Mesendoderm (in vitro differentiated cells): Measurements from ENCODE around the gene OR10Z1.
A peak's percentile ranks its signal among the peaks of the same experiment; 100 is the strongest.

Experiments
- DNase-seq: peaks from one replicate; pipeline ENCODE4 v3.0.0; 2013
- H2AK5ac ChIP-seq: 2 replicates; pipeline ENCODE4 v1.6.1; 2013; ENCODE audit warnings: low read length, inconsistent platforms
- H2BK120ac ChIP-seq: 2 replicates; pipeline ENCODE4 v1.6.1; 2013; ENCODE audit warnings: low read depth, mild to moderate bottlenecking, low read length, moderate library complexity, mixed read lengths
- H2BK15ac ChIP-seq: replicated peaks from 2 replicates; pipeline ENCODE4 v1.6.1; 2013; ENCODE audit warnings: low read depth, mild to moderate bottlenecking, moderate library complexity
- H2BK5ac ChIP-seq: 2 replicates; pipeline ENCODE4 v1.6.1; 2013; ENCODE audit warnings: low read length, inconsistent platforms
- H3K18ac ChIP-seq: 2 replicates; pipeline ENCODE4 v1.6.1; 2013; ENCODE audit warnings: mild to moderate bottlenecking, low read length, mixed read lengths
- H3K23ac ChIP-seq: one replicate; pipeline ENCODE4 v1.6.1; 2013; ENCODE audit warnings: low read length
- H3K27ac ChIP-seq: 2 replicates; pipeline ENCODE4 v1.5.1; 2013; ENCODE audit warnings: low read depth, mild to moderate bottlenecking, inconsistent platforms, low read length, moderate library complexity
- H3K27me3 ChIP-seq: 2 replicates; pipeline ENCODE4 v1.6.1; 2013; ENCODE audit warnings: low read length, control low read depth, mild to moderate bottlenecking, inconsistent platforms; ENCODE audit not compliant: insufficient read depth, poor library complexity
- H3K36me3 ChIP-seq: 2 replicates; pipeline ENCODE4 v1.6.1; 2013; ENCODE audit warnings: low read length, inconsistent platforms; ENCODE audit not compliant: control insufficient read depth, insufficient read depth
- H3K4ac ChIP-seq: one replicate; pipeline ENCODE4 v1.6.1; 2013; ENCODE audit warnings: low read depth, mild to moderate bottlenecking, low read length, moderate library complexity
- H3K4me1 ChIP-seq: 2 replicates; pipeline ENCODE4 v1.6.1; 2013; ENCODE audit warnings: low read depth, low read length, inconsistent platforms; ENCODE audit not compliant: control insufficient read depth
- H3K4me2 ChIP-seq: 2 replicates; pipeline ENCODE4 v1.6.1; 2013; ENCODE audit warnings: low read length
- H3K4me3 ChIP-seq: 2 replicates; pipeline ENCODE4 v1.5.1; 2013; ENCODE audit warnings: mild to moderate bottlenecking, low read length
- H3K56ac ChIP-seq: one replicate; pipeline ENCODE4 v1.6.1; 2013; ENCODE audit warnings: low read length
- H3K79me1 ChIP-seq: 2 replicates; pipeline ENCODE4 v1.6.1; 2013; ENCODE audit warnings: low read length, inconsistent platforms
- H3K79me2 ChIP-seq: 2 replicates; pipeline ENCODE4 v1.6.1; 2013; ENCODE audit warnings: mild to moderate bottlenecking, low read length; ENCODE audit not compliant: control insufficient read depth, insufficient read depth
- H3K9ac ChIP-seq: 2 replicates; pipeline ENCODE4 v1.6.1; 2013; ENCODE audit warnings: low read length, inconsistent platforms
- H4K5ac ChIP-seq: one replicate; pipeline ENCODE4 v1.6.1; 2013; ENCODE audit warnings: low read length
- H4K8ac ChIP-seq: one replicate; pipeline ENCODE4 v1.6.1; 2013; ENCODE audit warnings: low read depth, mild to moderate bottlenecking, control low read depth, low read length, moderate library complexity
- WGBS: extraction: QIAGEN DNeasy Blood & Tissue Kit; methylation state at CpG from one replicate; pipeline ENCODE4 v1.1.7; 2013; ENCODE audit warnings: low lambda C conversion rate, missing lambda C conversion rate; ENCODE audit not compliant: insufficient coverage; ENCODE audit errors: extremely low coverage; 5-methylcytosine and 5-hydroxymethylcytosine counted together

OR10Z1 gene

DNA sequence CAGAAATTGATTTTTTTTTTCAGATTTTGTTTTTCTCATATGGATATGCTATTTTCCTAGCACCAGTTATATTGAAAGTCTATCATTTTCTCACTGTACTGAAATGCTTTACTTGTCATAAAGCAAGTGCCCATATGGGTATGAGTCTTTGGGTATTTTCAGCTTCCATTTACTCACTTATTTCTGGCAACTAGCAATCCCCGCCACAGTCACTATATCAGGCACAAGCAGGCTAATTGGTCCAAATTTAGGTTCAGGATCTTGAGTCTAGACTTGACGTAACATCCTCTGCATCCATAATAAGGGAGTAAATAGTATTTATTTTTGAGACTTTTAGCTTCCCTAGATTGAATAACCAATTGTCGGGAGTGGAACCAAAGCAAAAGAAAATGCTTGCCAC lies 27.5 kb upstream of the OR10Z1 start:
- Histone ChIP-seq H4K5ac (no peak overlapping the region), H3K79me1 (no peaks in the 10 kb centered on the region), H3K4me3 (no peak overlapping the region), H3K79me2 (no peaks in the 10 kb centered on the region), H3K27me3 (no peaks in the 10 kb centered on the region), H3K4me2 (no peak overlapping the region), H2BK5ac (no peak overlapping the region), H3K56ac (no peak overlapping the region), H3K9ac (no peak overlapping the region), H3K18ac (no peak overlapping the region), H2BK120ac (no peak overlapping the region), H3K4me1 (no peaks in the 10 kb centered on the region), H3K36me3 (no peaks in the 10 kb centered on the region), H3K4ac (no peak overlapping the region), H4K8ac (no peak overlapping the region), H3K23ac (no peak overlapping the region), H3K27ac (no peak overlapping the region), H2AK5ac (no peak overlapping the region), H2BK15ac (no peak overlapping the region)
- DNase-seq = no peak
- WGBS = no CpG with 5 or more reads among the region's 3 CpGs

DNA sequence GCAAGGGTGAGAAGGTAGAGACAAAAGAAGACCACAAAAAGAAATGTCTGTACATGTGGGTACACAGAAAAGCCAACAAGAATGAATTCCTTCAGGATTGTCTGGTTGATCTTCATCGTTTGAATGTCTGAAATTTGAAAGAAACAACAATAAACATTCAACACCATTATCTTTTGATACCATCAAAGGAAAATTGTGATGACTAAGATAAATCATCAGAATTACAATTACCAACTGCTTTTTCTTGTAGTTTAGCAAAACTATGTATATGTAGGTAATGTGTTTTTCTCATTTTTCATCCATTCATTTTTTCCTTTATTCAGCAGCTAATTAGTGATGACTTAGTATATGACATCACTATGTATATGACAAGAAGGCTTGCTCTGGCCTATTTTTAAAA lies 25.3 kb upstream of the OR10Z1 start, which contains the start of gene OR10X1:
Gene OR10X1, minus strand, starts transcription at position 167 of the 400 bp plus-strand sequence. Its CDS starts 0 bp downstream, at position 167.
- H3K79me2 ChIP-seq = no peaks in the 10 kb centered on the region
- H3K27ac ChIP-seq = no peak within 1 kb of the TSS
- no peak within 1 kb of the TSS for H3K18ac ChIP-seq
- DNase-seq = no peak
- no peak within 1 kb of the TSS for H3K4me3 ChIP-seq
- no peak within 1 kb of the TSS for H2BK5ac ChIP-seq
- no peak within 1 kb of the TSS for H4K8ac ChIP-seq
- no peak within 1 kb of the TSS for H3K56ac ChIP-seq
- H2BK15ac ChIP-seq = no peak within 1 kb of the TSS
- no peak within 1 kb of the TSS for H3K4ac ChIP-seq
- H2BK120ac ChIP-seq = no peak within 1 kb of the TSS
- no peaks in the 10 kb centered on the region for H3K36me3 ChIP-seq
- no peaks in the 10 kb centered on the region for H3K27me3 ChIP-seq
- no peak within 1 kb of the TSS for H2AK5ac ChIP-seq
- no peaks in the 10 kb centered on the region for H3K4me1 ChIP-seq
- no peak within 1 kb of the TSS for H3K4me2 ChIP-seq
- H3K79me1 ChIP-seq = no peaks in the 10 kb centered on the region
- H3K9ac ChIP-seq = no peak within 1 kb of the TSS
- WGBS = no CpG with 5 or more reads among the region's 1 CpG
- no peak within 1 kb of the TSS for H3K23ac ChIP-seq
- H4K5ac ChIP-seq = no peak within 1 kb of the TSS

DNA sequence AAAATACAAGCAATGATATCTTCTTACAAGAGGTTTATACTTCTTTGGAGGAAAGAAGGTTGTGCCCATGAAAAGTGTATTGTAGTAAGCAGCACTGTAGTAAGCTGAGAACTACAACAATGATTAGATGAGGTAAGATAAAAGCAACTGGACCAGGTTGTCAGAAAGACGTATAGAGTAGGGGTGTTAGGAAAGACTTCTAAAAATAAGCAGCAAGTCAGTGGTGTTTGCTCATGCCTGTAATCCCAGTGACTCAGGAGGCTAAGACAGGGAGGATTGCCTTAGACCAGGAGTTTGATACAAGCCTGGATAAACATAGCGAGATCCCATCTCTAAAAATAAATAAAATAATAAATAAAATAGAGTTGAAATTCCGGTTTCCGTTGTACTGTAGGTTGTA lies 21.1 kb upstream of the OR10Z1 start:
- H3K27me3 ChIP-seq = no peaks in the 10 kb centered on the region
- no peak overlapping the region for H3K23ac ChIP-seq
- H2AK5ac ChIP-seq = no peak overlapping the region
- no peaks in the 10 kb centered on the region for H3K36me3 ChIP-seq
- DNase-seq = no peak
- H2BK120ac ChIP-seq = no peak overlapping the region
- H3K9ac ChIP-seq = no peak overlapping the region
- H2BK15ac ChIP-seq = no peak overlapping the region
- no peak overlapping the region for H3K56ac ChIP-seq
- H3K4me2 ChIP-seq = no peak overlapping the region
- H3K4me1 ChIP-seq = no peaks in the 10 kb centered on the region
- no peaks in the 10 kb centered on the region for H3K79me1 ChIP-seq
- H3K4ac ChIP-seq = no peak overlapping the region
- no peak overlapping the region for H3K18ac ChIP-seq
- no CpG with 5 or more reads among the region's 4 CpGs for WGBS
- no peak overlapping the region for H3K27ac ChIP-seq
- H2BK5ac ChIP-seq = no peak overlapping the region
- no peak overlapping the region for H4K8ac ChIP-seq
- no peak overlapping the region for H3K4me3 ChIP-seq
- no peak overlapping the region for H4K5ac ChIP-seq
- no peaks in the 10 kb centered on the region for H3K79me2 ChIP-seq

DNA sequence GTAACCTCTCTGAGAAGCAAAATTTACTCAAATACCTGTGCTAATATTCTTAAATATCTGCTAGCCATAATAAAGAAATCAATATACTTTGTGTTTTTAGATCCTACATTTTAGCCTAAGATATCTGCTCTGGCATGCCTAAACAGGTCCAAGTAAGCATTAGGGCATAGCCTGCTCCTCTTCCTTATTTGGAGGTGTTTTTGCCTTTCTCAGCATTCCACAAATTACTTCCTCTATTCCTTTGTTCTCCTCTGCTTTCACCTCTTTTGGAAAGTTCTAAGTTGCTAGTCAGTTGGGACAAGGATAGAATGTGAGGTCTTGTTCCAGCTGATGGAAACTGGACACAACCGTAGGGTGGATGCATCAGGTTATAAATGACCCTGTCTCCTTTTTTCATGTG lies 18.1 kb upstream of the OR10Z1 start:
- Histone ChIP-seq H3K79me1 (no peaks in the 10 kb centered on the region), H3K79me2 (no peaks in the 10 kb centered on the region), H2AK5ac (no peak overlapping the region), H2BK5ac (no peak overlapping the region), H3K36me3 (no peaks in the 10 kb centered on the region), H3K4ac (no peak overlapping the region), H3K27ac (no peak overlapping the region), H3K27me3 (no peaks in the 10 kb centered on the region), H3K4me3 (no peak overlapping the region), H3K9ac (no peak overlapping the region), H2BK120ac (no peak overlapping the region), H3K18ac (no peak overlapping the region), H4K5ac (no peak overlapping the region), H3K4me2 (no peak overlapping the region), H3K4me1 (no peaks in the 10 kb centered on the region), H3K23ac (no peak overlapping the region), H4K8ac (no peak overlapping the region), H3K56ac (no peak overlapping the region), H2BK15ac (no peak overlapping the region)
- WGBS = no CpG with 5 or more reads among the region's 1 CpG
- DNase-seq = no peak

DNA sequence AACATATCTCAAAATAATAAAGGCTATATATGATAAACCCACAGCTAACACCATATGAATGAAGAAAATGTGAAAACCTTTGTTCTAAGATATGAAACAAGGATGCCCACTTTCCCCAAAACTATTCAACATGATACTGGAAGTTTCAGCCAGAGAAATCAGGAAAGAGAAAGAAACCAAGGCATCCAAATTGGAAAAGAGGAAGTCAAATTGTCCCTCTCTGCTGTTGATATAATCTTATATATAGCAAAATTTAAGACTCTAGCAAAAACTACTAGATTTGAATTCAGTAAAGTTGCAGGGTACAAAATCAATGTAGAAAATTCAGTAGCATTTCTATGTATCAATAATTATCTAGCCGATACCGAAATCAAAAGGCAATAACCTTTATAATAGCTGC lies 4.3 kb upstream of the OR10Z1 start:
- H4K5ac ChIP-seq = no peak overlapping the region
- H3K79me1 ChIP-seq = no peaks in the 10 kb centered on the region
- H3K18ac ChIP-seq = no peak overlapping the region
- H3K23ac ChIP-seq = no peak overlapping the region
- H3K79me2 ChIP-seq = no peaks in the 10 kb centered on the region
- no peak overlapping the region for H3K4ac ChIP-seq
- no peaks in the 10 kb centered on the region for H3K36me3 ChIP-seq
- H3K9ac ChIP-seq = no peak overlapping the region
- DNase-seq = no peak
- H3K56ac ChIP-seq = no peak overlapping the region
- H2BK15ac ChIP-seq = no peak overlapping the region
- H2BK120ac ChIP-seq = no peak overlapping the region
- no peak overlapping the region for H3K4me3 ChIP-seq
- no peak overlapping the region for H4K8ac ChIP-seq
- H3K27me3 ChIP-seq = no peaks in the 10 kb centered on the region
- no CpG with 5 or more reads among the region's 2 CpGs for whole genome bisulfite sequencing
- no peak overlapping the region for H2AK5ac ChIP-seq
- H2BK5ac ChIP-seq = no peak overlapping the region
- H3K4me1 ChIP-seq = no peaks in the 10 kb centered on the region
- no peak overlapping the region for H3K27ac ChIP-seq
- H3K4me2 ChIP-seq = no peak overlapping the region

DNA sequence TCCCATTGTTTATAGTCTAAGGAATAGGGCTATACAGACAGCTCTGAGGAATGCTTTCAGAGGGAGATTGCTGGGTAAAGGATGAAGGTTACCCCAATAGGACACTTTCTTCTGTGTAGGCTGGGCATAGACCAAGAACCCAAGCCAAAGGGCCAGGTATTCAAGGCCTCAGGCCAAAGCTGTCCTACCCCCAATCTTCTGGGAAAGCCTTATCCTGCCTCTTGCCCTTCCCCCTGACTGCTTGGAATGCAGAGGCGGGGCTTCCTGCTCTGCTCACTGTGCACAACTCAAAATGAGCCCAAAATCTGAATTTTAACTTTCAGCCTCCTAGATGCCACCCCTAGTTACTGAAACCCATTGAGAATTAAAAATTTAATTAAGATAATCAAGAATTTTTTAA lies 2.2 kb downstream of the OR10Z1 start:
- H3K79me2 ChIP-seq = no peaks in the 10 kb centered on the region
- no peak overlapping the region for H3K56ac ChIP-seq
- H3K4ac ChIP-seq = no peak overlapping the region
- no peaks in the 10 kb centered on the region for H3K4me1 ChIP-seq
- H2BK120ac ChIP-seq = no peak overlapping the region
- no peak overlapping the region for H2BK5ac ChIP-seq
- H4K8ac ChIP-seq = no peak overlapping the region
- H4K5ac ChIP-seq = no peak overlapping the region
- no CpG with 5 or more reads among the region's 1 CpG for WGBS
- H3K27ac ChIP-seq = no peak overlapping the region
- no peak overlapping the region for H3K23ac ChIP-seq
- no peaks in the 10 kb centered on the region for H3K36me3 ChIP-seq
- no peak overlapping the region for H3K4me3 ChIP-seq
- no peaks in the 10 kb centered on the region for H3K79me1 ChIP-seq
- H3K27me3 ChIP-seq = no peaks in the 10 kb centered on the region
- DNase-seq = peak; percentile 54
- no peak overlapping the region for H2AK5ac ChIP-seq
- no peak overlapping the region for H3K4me2 ChIP-seq
- H3K18ac ChIP-seq = no peak overlapping the region
- no peak overlapping the region for H2BK15ac ChIP-seq
- H3K9ac ChIP-seq = no peak overlapping the region
